ENCODE measurements around the gene CDKN2AIP. TPM values are rescaled to one million over a fixed set of nuclear protein-coding genes. Genes with fewer than 3 reads are reported as not detected.

Gene CDKN2AIP
- total RNA-seq, 4 donors from 2014 or later = 18.6 to 42.0 (median 31.0) TPM

DNA sequence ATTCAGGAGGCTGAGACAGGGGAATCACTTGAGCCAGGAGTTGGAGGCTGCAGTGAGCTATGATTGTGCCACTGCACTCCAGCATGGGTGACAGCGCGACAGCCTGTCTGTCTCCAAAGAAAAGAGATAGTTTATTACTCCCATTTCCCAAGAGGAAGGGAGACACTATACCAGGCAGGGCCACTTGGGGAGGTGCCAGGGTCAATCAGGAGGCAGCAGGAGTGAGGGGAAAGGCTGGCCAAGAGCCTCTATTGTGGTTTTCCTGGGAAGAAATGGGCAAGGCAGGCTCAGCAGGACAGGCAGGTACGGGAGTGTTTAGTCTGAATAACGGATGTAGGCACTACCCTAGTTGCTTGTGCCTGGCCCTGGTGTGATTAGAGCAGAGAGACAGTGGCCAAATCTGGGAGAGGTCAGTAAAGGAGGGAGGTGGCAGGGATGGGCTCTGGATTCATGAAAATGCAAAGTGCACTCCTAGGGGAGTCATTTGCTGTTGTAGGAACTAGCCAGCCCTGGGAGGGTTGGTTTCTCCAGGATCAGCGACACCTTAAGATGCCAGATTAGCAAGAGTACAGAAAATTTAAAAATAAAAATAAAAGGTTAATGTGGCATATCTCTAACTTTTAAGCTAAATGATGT lies 20.2 kb upstream of the CDKN2AIP start:
- Histone ChIP-seq H3K36me3 (no peaks in the 10 kb centered on the region), H3K4me1 (no peaks in the 10 kb centered on the region), H3K4me3 (no peak overlapping the region), H3K9me3 (no peaks in the 10 kb centered on the region), H3K27ac (no peak overlapping the region), H3K27me3 (no peaks in the 10 kb centered on the region)
- DNase-seq (ENCODE audit: low spot score in 2 of 2) = no peak
- 71 to 77% methylated on average over 5 of the region's 5 CpGs for WGBS, 2 donors
- TF ChIP-seq, protein P1, sequence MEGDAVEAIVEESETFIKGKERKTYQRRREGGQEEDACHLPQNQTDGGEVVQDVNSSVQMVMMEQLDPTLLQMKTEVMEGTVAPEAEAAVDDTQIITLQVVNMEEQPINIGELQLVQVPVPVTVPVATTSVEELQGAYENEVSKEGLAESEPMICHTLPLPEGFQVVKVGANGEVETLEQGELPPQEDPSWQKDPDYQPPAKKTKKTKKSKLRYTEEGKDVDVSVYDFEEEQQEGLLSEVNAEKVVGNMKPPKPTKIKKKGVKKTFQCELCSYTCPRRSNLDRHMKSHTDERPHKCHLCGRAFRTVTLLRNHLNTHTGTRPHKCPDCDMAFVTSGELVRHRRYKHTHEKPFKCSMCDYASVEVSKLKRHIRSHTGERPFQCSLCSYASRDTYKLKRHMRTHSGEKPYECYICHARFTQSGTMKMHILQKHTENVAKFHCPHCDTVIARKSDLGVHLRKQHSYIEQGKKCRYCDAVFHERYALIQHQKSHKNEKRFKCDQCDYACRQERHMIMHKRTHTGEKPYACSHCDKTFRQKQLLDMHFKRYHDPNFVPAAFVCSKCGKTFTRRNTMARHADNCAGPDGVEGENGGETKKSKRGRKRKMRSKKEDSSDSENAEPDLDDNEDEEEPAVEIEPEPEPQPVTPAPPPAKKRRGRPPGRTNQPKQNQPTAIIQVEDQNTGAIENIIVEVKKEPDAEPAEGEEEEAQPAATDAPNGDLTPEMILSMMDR (IDR thresholded peaks at IDR 0.05) = no peak
- TF ChIP-seq EP300 (IDR thresholded peaks at IDR 0.05) (no peak), POLR2A (IDR thresholded peaks at IDR 0.05) (no peak)

DNA sequence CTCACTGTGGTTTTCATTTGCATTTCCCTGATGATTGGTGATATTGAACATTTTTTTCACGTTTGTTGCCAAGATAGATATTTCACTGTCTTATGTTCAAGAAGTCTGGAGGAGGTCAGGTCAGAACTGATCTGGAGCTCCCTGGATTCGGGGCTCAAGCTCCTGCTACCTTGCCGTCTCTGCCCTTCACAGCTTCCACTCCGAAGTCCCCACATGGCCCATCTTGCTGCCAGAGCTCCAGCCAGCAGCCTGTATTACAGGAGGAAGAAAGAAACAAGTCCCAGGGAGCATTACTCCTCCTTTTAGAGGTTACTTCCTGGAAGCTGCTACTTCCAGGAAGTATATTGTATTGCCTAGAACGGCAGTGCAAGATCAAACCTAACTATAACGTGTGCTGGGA lies 17.9 kb upstream of the CDKN2AIP start:
- Histone ChIP-seq H3K9me3 (no peaks in the 10 kb centered on the region), H3K36me3 (no peaks in the 10 kb centered on the region), H3K4me3 (no peak overlapping the region), H3K27ac (no peak overlapping the region), H3K4me1 (no peaks in the 10 kb centered on the region), H3K27me3 (no peaks in the 10 kb centered on the region)
- 73 to 79% methylated on average over 6 of the region's 6 CpGs for WGBS, 2 donors
- DNase-seq (ENCODE audit: low spot score in 2 of 2) = no peak
- no peak for TF ChIP-seq EP300 (IDR thresholded peaks at IDR 0.05)
- TF ChIP-seq, protein P1 (IDR thresholded peaks at IDR 0.05) = no peak
- TF ChIP-seq POLR2A (IDR thresholded peaks at IDR 0.05) = no peak

DNA sequence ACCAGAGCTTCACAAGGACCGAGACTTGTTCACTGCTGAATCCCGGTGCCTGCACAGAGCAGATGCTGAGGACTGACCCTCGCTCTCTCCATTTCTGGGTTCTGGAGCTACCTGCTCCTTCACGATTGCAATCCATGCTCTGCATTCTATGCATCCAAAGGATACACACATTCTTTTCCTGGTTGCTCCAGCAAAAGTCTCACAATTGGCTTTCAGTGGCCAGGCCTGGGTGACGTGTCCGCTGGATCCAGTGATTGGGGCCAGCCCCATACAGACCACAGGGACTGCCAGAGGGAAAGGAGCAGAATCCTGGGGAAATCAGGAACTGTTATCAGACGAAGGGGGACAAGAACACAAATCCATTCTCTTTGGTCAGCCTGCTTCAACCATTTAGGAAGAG lies 14.9 kb upstream of the CDKN2AIP start:
- no peaks in the 10 kb centered on the region for H3K9me3 ChIP-seq
- no peak overlapping the region for H3K27ac ChIP-seq
- H3K36me3 ChIP-seq = no peaks in the 10 kb centered on the region
- DNase-seq (ENCODE audit: low spot score in 2 of 2) = no peak
- WGBS, 2 donors = 88 to 89% methylated on average over 7 of the region's 7 CpGs
- no peak for TF ChIP-seq EP300 (IDR thresholded peaks at IDR 0.05)
- TF ChIP-seq, protein P1 (IDR thresholded peaks at IDR 0.05) = no peak
- no peak for TF ChIP-seq POLR2A (IDR thresholded peaks at IDR 0.05)
- H3K27me3 ChIP-seq = no peaks in the 10 kb centered on the region
- no peaks in the 10 kb centered on the region for H3K4me1 ChIP-seq
- no peak overlapping the region for H3K4me3 ChIP-seq

DNA sequence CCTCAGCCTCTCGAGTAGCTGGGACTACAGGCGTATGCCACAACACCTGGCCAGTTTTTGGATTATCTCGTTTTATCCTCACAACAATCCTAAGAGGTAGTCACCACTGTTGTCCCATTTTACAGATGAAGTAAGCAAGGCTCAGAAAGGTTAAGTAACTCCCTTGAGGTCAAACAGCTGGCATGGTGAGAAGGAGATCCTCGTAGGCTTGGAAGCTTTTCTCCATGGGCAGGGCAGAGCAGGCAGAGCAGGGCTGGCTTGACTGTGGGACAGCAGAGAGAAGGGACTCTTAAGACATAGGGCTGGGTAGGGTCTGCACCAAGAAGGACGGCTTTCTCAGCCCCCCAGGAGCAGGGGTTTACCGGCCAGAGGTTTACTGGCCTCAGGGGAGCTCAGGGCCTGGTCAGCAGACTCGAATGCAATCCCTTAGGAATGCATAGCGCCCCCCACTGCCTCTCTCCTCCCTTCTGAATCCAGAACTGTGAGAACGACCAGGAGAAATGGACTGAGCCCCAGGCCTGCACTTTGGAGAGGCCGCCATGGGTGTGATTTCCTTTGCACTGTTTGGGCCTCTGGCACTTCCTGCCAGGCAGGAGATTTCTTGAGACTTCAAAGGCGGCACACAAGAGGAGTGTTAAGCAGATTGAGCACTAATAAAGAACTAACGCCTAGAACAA lies 14.0 kb upstream of the CDKN2AIP start:
- Histone ChIP-seq H3K27ac (peak overlapping the region in 1 of 4 donors; percentile 15), H3K4me3 (no peak overlapping the region), H3K27me3 (no peaks in the 10 kb centered on the region), H3K4me1 (no peaks in the 10 kb centered on the region), H3K9me3 (no peaks in the 10 kb centered on the region), H3K36me3 (no peaks in the 10 kb centered on the region)
- whole genome bisulfite sequencing, 2 donors = 46 to 58% methylated on average over 12 of the region's 12 CpGs
- no peak for TF ChIP-seq EP300 (IDR thresholded peaks at IDR 0.05)
- TF ChIP-seq, protein P1 (IDR thresholded peaks at IDR 0.05) = no peak
- no peak for DNase-seq (ENCODE audit: low spot score in 2 of 2)

DNA sequence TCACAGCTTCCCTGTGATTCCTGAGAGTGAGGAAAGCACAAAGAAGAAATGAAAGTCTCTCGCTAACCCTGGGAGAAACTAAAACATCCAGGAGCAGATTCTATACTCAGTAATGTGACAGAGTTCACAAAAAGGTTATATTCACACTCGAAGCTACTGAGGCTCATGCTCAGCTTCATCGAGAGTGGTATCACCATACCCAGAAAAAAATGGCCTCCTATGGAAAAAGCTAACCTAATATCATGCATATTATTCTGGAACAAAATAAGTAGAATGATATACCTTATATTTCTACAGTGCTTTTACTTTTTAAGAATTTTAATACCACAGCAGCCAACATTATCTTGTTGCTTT lies 13.5 kb upstream of the CDKN2AIP start:
- Histone ChIP-seq H3K36me3 (no peaks in the 10 kb centered on the region), H3K27ac (peak overlapping the region in 1 of 4 donors; percentile 15), H3K4me1 (no peaks in the 10 kb centered on the region), H3K27me3 (no peaks in the 10 kb centered on the region), H3K9me3 (no peaks in the 10 kb centered on the region), H3K4me3 (no peak overlapping the region)
- DNase-seq (ENCODE audit: low spot score in 2 of 2) = no peak
- TF ChIP-seq POLR2A (IDR thresholded peaks at IDR 0.05) (no peak), EP300 (IDR thresholded peaks at IDR 0.05) (no peak)
- TF ChIP-seq, protein P1 (IDR thresholded peaks at IDR 0.05) = no peak
- 28 to 34% methylated on average over 3 of the region's 3 CpGs for WGBS, 2 donors

Measured in tibial nerve (tissue), 4 donors.